ENCODE data around the gene TMCC2.

The TMCC2 gene

GRCh38 chr1:205240118-205240517 lies 12.4 kb downstream of the TMCC2 start:
- DNase-seq (ENCODE audit: low read depth): no peak

GRCh38 chr1:205240569-205240968 lies 12.8 kb downstream of the TMCC2 start:
- DNase-seq (ENCODE audit: low read depth): no peak

- no peak for DNase-seq (ENCODE audit: low read depth)
Observed at GRCh38 chr1:205241366-205242030, 13.8 kb downstream of the TMCC2 start.

GRCh38 chr1:205243350-205244191 lies 15.8 kb downstream of the TMCC2 start:
- no peak for DNase-seq (ENCODE audit: low read depth)

- DNase-seq (ENCODE audit: low read depth): no peak
Observed at GRCh38 chr1:205244384-205244783, 16.6 kb downstream of the TMCC2 start.

GRCh38 chr1:205245096-205245495 lies 17.4 kb downstream of the TMCC2 start:
- no peak for DNase-seq (ENCODE audit: low read depth)

GRCh38 chr1:205246351-205247119 lies 18.8 kb downstream of the TMCC2 start:
- no peak for DNase-seq (ENCODE audit: low read depth)

- no peak for DNase-seq (ENCODE audit: low read depth)
Observed at GRCh38 chr1:205247130-205247921, 19.6 kb downstream of the TMCC2 start.

- DNase-seq (ENCODE audit: low read depth): no peak
Observed at GRCh38 chr1:205248793-205249601, 21.3 kb downstream of the TMCC2 start.

- no peak for DNase-seq (ENCODE audit: low read depth)
Observed at GRCh38 chr1:205249651-205250050, 21.9 kb downstream of the TMCC2 start.

- DNase-seq (ENCODE audit: low read depth): no peak
Observed at GRCh38 chr1:205250699-205251098, 23.0 kb downstream of the TMCC2 start.

GRCh38 chr1:205251576-205251975 lies 23.8 kb downstream of the TMCC2 start:
- no peak for DNase-seq (ENCODE audit: low read depth)

GRCh38 chr1:205255941-205256780 lies 28.4 kb downstream of the TMCC2 start:
- peak; percentile 74 for DNase-seq (ENCODE audit: low read depth)

GRCh38 chr1:205256951-205257625 lies 29.3 kb downstream of the TMCC2 start:
- DNase-seq (ENCODE audit: low read depth): no peak

- DNase-seq (ENCODE audit: low read depth): no peak
Observed at GRCh38 chr1:205257735-205258134, 30.0 kb downstream of the TMCC2 start.

- DNase-seq (ENCODE audit: low read depth): no peak
Observed at GRCh38 chr1:205258261-205258691, 30.5 kb downstream of the TMCC2 start.

GRCh38 chr1:205258719-205259118 lies 31.0 kb downstream of the TMCC2 start:
- DNase-seq (ENCODE audit: low read depth): no peak

- no peak for DNase-seq (ENCODE audit: low read depth)
Observed at GRCh38 chr1:205259324-205259832, 31.6 kb downstream of the TMCC2 start.

- DNase-seq (ENCODE audit: low read depth): no peak
Observed at GRCh38 chr1:205259998-205260397, 32.3 kb downstream of the TMCC2 start.
